ENCODE results near the gene POM121C.
"Not testable (repeated sequence)": the region's sequence is repeated elsewhere in the genome, so short reads cannot be mapped to it uniquely, and the experiment has no call there.

- not testable (repeated sequence) for TF ChIP-seq CTCF (conservative IDR thresholded peaks at IDR 0.05); EZH2 (IDR thresholded peaks at IDR 0.05; ENCODE audit: low read depth)
These were observed 29.7 kb downstream of the POM121C start for GRCh38 chr7:75456403-75456802.

Data from PC-9 (cell line).